GM12892 (cell line): ENCODE data around the gene CPT1B.

Experiments
- POLR2A ChIP-seq: IDR thresholded peaks from 2 replicates; pipeline ENCODE4 v1.6.1; 2011; ENCODE audit warnings: low read depth, low read length, control low read depth
- POLR2AphosphoS5 ChIP-seq: IDR thresholded peaks from 2 replicates; pipeline ENCODE4 v1.6.1; 2011; ENCODE audit warnings: low read depth, low read length, control low read depth
- TAF1 ChIP-seq: IDR thresholded peaks from 2 replicates; pipeline ENCODE4 v1.6.1; 2011; ENCODE audit warnings: low read depth, mild to moderate bottlenecking, control low read depth, low read length, borderline replicate concordance

GRCh38 chr22:50544078-50544745, 34.0 kb downstream of the CPT1B start:
- 0 out of 2 replicates have a peak, but pooled peaks have one; percentile 14 for TF ChIP-seq POLR2A
- no peak for TF ChIP-seq POLR2AphosphoS5
- no peak for TF ChIP-seq TAF1
